ENCODE measurements around the gene TAC3. TPM values are rescaled to one million over a fixed set of nuclear protein-coding genes. Genes with fewer than 3 reads are reported as not detected.

Gene TAC3
- total RNA-seq, 1 experiment from 2014 or later: 3.1 TPM

GRCh38 chr12:56996793-56997545 lies 19.4 kb downstream of the TAC3 start:
- Histone ChIP-seq H3K36me3 (ENCODE audit: control insufficient read depth, insufficient read depth, low read length) (no peaks in the 10 kb centered on the region; the same call in 1 of the 2 replicates), H3K4me1 (peaks cover 5% of the 10 kb centered on the region), H3K27me3 (replicated peaks; ENCODE audit: control insufficient read depth, insufficient read depth, low read length) (no peaks in the 10 kb centered on the region), H3K9me3 (no peaks in the 10 kb centered on the region), H3K4me3 (ENCODE audit: low read depth, low read length) (no peak overlapping the region)
- H3K27me3 Mint-ChIP-seq (ENCODE audit: insufficient read depth, unreplicated experiment): no peaks in the 10 kb centered on the region
- ChIA-PET POLR2A (no interaction called here), CTCF (no interaction called here)
- DNase-seq: no peak
- TF ChIP-seq CTCF (IDR thresholded peaks at IDR 0.05; ENCODE audit: insufficient read depth in 1 of 2, low read depth in 1 of 2, low read length in 1 of 2, severe bottlenecking in 1 of 2, unreplicated experiment in 1 of 2): no peak
- no peaks in the 10 kb centered on the region for H3K9me3 Mint-ChIP-seq (ENCODE audit: unreplicated experiment)
- no peaks in the 10 kb centered on the region for H3K4me1 Mint-ChIP-seq (ENCODE audit: low read depth, unreplicated experiment)
- H3K36me3 Mint-ChIP-seq (ENCODE audit: insufficient read depth, unreplicated experiment): peaks cover 12% of the 10 kb centered on the region
- no TSS peak for BruUV-seq (replicated peaks)
- intact Hi-C loops (cut with micrococcal nuclease; ENCODE audit: unreplicated experiment): no loop called here
- H3K4me3 Mint-ChIP-seq (ENCODE audit: unreplicated experiment): no peak overlapping the region
- H3K27ac Mint-ChIP-seq (ENCODE audit: unreplicated experiment): no peak overlapping the region

GRCh38 chr12:56995930-56996496 lies 20.3 kb downstream of the TAC3 start:
- H3K9me3 ChIP-seq: no peaks in the 10 kb centered on the region
- POLR2A ChIA-PET: no interaction called here
- H3K36me3 ChIP-seq (ENCODE audit: control insufficient read depth, insufficient read depth, low read length): no peaks in the 10 kb centered on the region; the same call in 1 of the 2 replicates
- Mint-ChIP-seq H3K27ac (ENCODE audit: unreplicated experiment) (no peak overlapping the region), H3K4me1 (ENCODE audit: low read depth, unreplicated experiment) (no peaks in the 10 kb centered on the region), H3K36me3 (ENCODE audit: insufficient read depth, unreplicated experiment) (peaks cover 4% of the 10 kb centered on the region), H3K27me3 (ENCODE audit: insufficient read depth, unreplicated experiment) (no peaks in the 10 kb centered on the region), H3K9me3 (ENCODE audit: unreplicated experiment) (no peaks in the 10 kb centered on the region), H3K4me3 (ENCODE audit: unreplicated experiment) (no peak overlapping the region)
- no peak for TF ChIP-seq CTCF (IDR thresholded peaks at IDR 0.05; ENCODE audit: insufficient read depth in 1 of 2, low read depth in 1 of 2, low read length in 1 of 2, severe bottlenecking in 1 of 2, unreplicated experiment in 1 of 2)
- DNase-seq: no peak
- H3K4me1 ChIP-seq: no peaks in the 10 kb centered on the region
- intact Hi-C loops (cut with micrococcal nuclease; ENCODE audit: unreplicated experiment): no loop called here
- BruUV-seq (replicated peaks): no TSS peak
- CTCF ChIA-PET: no interaction called here
- H3K27me3 ChIP-seq (replicated peaks; ENCODE audit: control insufficient read depth, insufficient read depth, low read length): no peaks in the 10 kb centered on the region
- no peak overlapping the region for H3K4me3 ChIP-seq (ENCODE audit: low read depth, low read length)

- Histone ChIP-seq H3K4me1 (no peaks in the 10 kb centered on the region), H3K27me3 (replicated peaks; ENCODE audit: control insufficient read depth, insufficient read depth, low read length) (no peaks in the 10 kb centered on the region), H3K4me3 (ENCODE audit: low read depth, low read length) (no peak overlapping the region), H3K36me3 (ENCODE audit: control insufficient read depth, insufficient read depth, low read length) (no peaks in the 10 kb centered on the region; the same call in 1 of the 2 replicates), H3K9me3 (no peaks in the 10 kb centered on the region)
- Mint-ChIP-seq H3K9me3 (ENCODE audit: unreplicated experiment) (no peaks in the 10 kb centered on the region), H3K27ac (ENCODE audit: unreplicated experiment) (no peak overlapping the region), H3K4me1 (ENCODE audit: low read depth, unreplicated experiment) (no peaks in the 10 kb centered on the region), H3K27me3 (ENCODE audit: insufficient read depth, unreplicated experiment) (no peaks in the 10 kb centered on the region), H3K36me3 (ENCODE audit: insufficient read depth, unreplicated experiment) (peaks cover 4% of the 10 kb centered on the region), H3K4me3 (ENCODE audit: unreplicated experiment) (no peak overlapping the region)
- no TSS peak for BruUV-seq (replicated peaks)
- CTCF ChIA-PET: interaction anchor here (0.6 to 0.7 kb wide), 2 partner anchors 53 to 233 kb away, joined by 3 read pairs; no protein-coding TSS in a partner anchor
- intact Hi-C loops (cut with micrococcal nuclease; ENCODE audit: unreplicated experiment): no loop called here
- DNase-seq: no peak
- no peak for TF ChIP-seq CTCF (IDR thresholded peaks at IDR 0.05; ENCODE audit: insufficient read depth in 1 of 2, low read depth in 1 of 2, low read length in 1 of 2, severe bottlenecking in 1 of 2, unreplicated experiment in 1 of 2)
- POLR2A ChIA-PET: no interaction called here
These were observed 21.0 kb downstream of the TAC3 start for GRCh38 chr12:56995201-56995929.

Measured in Caco-2 (cell line).